Spleen (tissue), 7 donors: ENCODE results near the gene PDE10A.

ENCODE experiments used
- POLR2A ChIP-seq, 3 donors: fragments of 450-650 bp; IDR thresholded peaks; one replicate each; pipeline ENCODE4 v1.5.1; 2017; ENCODE audit warnings: antibody characterized with exemption in 3 of 3, mild to moderate bottlenecking in 1 of 3
- POLR2AphosphoS5 ChIP-seq, 3 donors: sonication (generic); formaldehyde crosslinking; IDR thresholded peaks; one replicate each; pipeline ENCODE4 v1.5.1; 2017; ENCODE audit warnings: antibody characterized with exemption in 3 of 3
- TF ChIP-seq, protein P1 (sequence below), 11 experiments: fragments of 200-600 bp in 7 of 11; fragments of 450-650 bp in 4 of 11; sonication (generic) in 4 of 11; IDR thresholded peaks in 8 of 11; conservative IDR thresholded peaks in 3 of 11; 1 replicate in 7 of 11; 2 replicates in 4 of 11; pipeline versions ENCODE4 v1.4.0 to v1.8.0; 2016 to 2021; ENCODE audit warnings: antibody characterized with exemption in 11 of 11, inconsistent platforms in 4 of 11, mild to moderate bottlenecking in 1 of 11
- donor health status: DM: no; HTN: no; CAD: no; lungs with moderate emphysema.
- donor health status: DM: no; HTN: no; CAD: no.
- donor health status: DM: no; HTN: no; CAD: no.

DNA sequence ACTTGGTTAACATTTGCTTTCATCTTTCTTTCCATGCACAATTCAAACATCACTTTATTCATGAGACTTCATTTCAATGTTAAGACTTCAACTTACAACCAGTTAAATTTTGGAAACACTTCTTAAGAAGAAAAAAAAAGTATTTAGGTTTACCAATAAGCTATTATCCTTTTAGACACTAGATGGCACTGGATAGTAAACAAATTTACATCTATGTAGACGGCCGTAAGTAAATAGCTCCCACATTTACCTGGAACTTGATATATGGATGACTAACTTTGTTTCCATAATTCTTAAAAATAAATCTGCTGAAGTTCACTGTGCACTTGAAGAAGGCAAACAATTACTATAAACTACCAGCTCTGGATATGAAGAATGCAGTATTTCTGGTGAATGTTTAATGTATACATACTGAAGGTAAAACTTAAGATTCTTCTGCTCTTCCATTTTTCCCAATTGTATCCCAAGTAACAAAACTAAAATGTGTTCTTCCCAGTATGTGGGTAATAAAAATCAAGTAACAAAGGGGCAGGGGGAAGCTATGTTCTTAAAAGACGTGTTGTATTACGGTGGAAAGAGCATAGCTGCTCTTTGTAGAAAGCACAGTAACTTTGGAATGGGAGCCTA, 223.0 kb downstream of the PDE10A start:
- no peak for TF ChIP-seq POLR2A (IDR thresholded peaks at IDR 0.05)
- TF ChIP-seq, protein P1, sequence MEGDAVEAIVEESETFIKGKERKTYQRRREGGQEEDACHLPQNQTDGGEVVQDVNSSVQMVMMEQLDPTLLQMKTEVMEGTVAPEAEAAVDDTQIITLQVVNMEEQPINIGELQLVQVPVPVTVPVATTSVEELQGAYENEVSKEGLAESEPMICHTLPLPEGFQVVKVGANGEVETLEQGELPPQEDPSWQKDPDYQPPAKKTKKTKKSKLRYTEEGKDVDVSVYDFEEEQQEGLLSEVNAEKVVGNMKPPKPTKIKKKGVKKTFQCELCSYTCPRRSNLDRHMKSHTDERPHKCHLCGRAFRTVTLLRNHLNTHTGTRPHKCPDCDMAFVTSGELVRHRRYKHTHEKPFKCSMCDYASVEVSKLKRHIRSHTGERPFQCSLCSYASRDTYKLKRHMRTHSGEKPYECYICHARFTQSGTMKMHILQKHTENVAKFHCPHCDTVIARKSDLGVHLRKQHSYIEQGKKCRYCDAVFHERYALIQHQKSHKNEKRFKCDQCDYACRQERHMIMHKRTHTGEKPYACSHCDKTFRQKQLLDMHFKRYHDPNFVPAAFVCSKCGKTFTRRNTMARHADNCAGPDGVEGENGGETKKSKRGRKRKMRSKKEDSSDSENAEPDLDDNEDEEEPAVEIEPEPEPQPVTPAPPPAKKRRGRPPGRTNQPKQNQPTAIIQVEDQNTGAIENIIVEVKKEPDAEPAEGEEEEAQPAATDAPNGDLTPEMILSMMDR (IDR thresholded peaks at IDR 0.05 in 8 of 11, conservative IDR thresholded peaks at IDR 0.05 in 3 of 11) = peak in 8 of 11 experiments; percentile 11 to 56 (median 50)
- TF ChIP-seq POLR2AphosphoS5 (IDR thresholded peaks at IDR 0.05) = no peak
